Coronary artery (tissue), 2 donors: ENCODE results near the gene AAR2.

Source experiments
- DNase-seq: peaks from one replicate; pipeline ENCODE4 v3.0.0-alpha.2; 2017; ENCODE audit warnings: low spot score
- H3K27ac ChIP-seq, 2 donors: fragments of 200-600 bp; sonication (generic); one replicate each; pipeline ENCODE4 v1.5.1; 2016 to 2019
- H3K4me3 ChIP-seq: fragments of 200-600 bp; sonication (generic); 2 replicates; pipeline ENCODE4 v1.5.1; 2016; ENCODE audit warnings: mild to moderate bottlenecking, moderate library complexity
- TF ChIP-seq, protein P1 (sequence below): fragments of 200-600 bp; sonication (generic); IDR thresholded peaks from one replicate; pipeline ENCODE4 v1.5.1; 2019; ENCODE audit warnings: antibody characterized with exemption

The AAR2 gene

DNA sequence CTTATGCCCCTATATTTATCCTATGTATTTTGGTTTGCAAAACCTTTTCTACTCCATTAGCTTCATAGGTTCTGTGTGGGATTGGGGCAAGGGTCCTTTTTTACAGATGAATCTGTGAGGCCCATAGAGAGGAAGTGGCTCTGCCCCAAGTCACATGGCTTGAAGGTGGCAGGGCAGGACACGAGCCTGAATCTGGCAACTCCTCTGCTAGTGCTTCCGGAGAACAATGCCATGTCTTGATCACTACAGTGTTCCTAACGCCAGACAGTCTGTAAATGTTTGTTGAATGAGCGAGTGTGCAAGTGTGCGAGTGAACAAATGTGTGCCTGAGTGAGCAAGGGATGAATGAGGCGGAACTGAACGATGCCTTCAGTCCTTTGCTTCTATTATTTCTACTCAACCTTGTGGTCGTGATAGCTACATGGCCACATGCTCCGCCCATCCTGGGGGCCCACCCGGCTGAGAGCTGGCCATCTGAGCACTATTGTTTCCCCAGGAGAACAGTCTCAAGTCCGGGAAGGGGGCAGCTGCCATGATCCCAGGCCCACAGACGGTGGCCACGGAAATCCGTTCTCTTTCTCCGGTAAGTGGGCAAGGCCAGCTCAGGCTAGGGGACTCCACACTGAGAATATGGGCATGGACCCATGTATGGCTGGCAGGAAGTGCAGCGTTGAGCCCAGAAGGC is 17.8 kb upstream of the AAR2 start:
- TF ChIP-seq, protein P1, sequence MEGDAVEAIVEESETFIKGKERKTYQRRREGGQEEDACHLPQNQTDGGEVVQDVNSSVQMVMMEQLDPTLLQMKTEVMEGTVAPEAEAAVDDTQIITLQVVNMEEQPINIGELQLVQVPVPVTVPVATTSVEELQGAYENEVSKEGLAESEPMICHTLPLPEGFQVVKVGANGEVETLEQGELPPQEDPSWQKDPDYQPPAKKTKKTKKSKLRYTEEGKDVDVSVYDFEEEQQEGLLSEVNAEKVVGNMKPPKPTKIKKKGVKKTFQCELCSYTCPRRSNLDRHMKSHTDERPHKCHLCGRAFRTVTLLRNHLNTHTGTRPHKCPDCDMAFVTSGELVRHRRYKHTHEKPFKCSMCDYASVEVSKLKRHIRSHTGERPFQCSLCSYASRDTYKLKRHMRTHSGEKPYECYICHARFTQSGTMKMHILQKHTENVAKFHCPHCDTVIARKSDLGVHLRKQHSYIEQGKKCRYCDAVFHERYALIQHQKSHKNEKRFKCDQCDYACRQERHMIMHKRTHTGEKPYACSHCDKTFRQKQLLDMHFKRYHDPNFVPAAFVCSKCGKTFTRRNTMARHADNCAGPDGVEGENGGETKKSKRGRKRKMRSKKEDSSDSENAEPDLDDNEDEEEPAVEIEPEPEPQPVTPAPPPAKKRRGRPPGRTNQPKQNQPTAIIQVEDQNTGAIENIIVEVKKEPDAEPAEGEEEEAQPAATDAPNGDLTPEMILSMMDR = no peak
- DNase-seq = no peak
- H3K27ac ChIP-seq = no peak overlapping the region
- no peak overlapping the region for H3K4me3 ChIP-seq

DNA sequence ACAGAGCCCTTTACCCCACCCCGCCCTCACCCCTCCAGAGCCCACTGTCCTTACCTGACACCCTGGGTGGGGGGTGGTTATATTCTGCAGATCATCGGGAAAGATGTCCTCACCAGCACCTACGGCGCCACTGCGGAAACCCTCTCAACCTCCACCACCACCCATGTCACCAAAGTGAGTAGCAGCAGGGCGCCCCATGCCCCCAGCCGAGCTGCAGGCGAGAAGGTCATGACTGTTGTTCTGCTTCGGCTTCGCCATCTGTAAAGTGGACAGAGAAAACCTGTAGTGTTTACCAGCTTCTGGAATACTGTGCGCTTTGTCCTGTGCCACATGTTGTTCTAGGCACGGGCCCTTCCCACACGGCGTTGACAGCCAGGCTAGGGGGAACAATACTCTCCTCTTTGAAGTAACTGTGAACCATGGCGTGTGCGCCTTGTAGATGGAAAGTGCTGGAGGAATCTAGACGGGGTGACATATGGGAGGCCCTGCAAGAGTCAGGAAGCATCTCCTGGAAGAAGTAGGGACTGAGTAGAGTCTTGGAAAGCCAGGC is 16.5 kb upstream of the AAR2 start:
- DNase-seq = no peak
- TF ChIP-seq, protein P1 = no peak
- H3K27ac ChIP-seq = no peak overlapping the region

DNA sequence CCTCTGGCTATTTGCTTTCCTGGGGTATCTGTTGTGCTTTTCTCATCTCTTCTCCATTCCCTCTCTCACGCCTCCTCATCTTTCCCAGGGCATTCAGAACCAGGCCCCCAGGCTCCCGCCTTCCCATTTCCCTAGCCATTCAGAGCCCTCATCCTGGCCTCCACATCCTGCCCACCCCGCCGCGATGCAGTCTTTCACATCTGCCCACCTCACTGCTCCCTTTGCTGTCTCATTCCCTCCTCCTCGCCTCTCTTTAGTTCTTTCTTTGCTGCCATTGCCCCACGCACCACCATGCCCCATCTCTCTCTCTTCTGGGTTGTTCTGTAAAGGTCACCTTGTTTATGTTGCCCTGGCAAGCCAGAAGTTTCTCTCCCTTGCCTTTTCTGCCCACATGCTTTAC is 10.6 kb upstream of the AAR2 start:
- TF ChIP-seq, protein P1 = no peak
- no peak overlapping the region for H3K27ac ChIP-seq
- DNase-seq = no peak
- H3K4me3 ChIP-seq = no peak overlapping the region

More for the DNA sequence above, 16.5 kb upstream of the AAR2 start:
- H3K4me3 ChIP-seq = no peak overlapping the region

DNA sequence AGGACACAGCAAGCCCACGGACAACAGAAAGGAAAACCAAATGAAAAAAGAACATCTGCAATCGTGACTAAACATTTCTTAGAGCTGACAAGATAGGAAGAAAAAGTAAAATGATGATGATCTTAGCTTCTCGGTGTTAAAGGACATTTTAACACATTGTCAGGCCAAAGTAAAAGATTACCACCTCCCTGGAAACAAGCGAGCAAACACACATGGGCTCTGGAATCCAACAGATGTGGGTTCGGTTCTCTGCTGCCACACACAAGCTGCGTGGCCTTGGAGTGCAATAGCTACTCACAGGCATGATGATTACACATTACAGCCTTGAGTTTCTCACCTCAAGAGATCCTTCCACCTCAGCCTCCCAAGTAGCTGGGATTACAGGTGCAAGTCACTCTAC is 7.5 kb upstream of the AAR2 start:
- no peak for DNase-seq
- Histone ChIP-seq H3K4me3 (no peak overlapping the region), H3K27ac (no peak overlapping the region)
- TF ChIP-seq, protein P1 = no peak

DNA sequence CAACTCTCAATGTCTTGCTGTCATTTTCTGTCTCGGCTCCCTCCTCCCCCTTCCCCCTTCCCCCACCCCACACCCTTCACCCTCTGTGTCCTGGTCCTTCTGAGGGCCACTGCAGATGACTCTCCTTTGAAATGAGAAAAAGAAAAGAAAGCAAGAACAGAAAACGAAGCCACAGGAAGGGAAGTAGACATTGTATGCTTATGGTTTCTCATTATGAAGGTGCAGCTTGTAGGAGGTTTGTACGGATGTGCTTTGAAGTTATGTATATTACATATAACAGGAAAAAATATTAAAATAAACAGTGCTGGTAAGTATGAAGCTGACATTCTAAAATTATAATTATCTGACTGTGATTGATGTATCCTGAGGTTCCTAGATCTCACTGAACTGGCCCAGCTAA is 6.3 kb upstream of the AAR2 start:
- no peak overlapping the region for H3K4me3 ChIP-seq
- DNase-seq = no peak
- TF ChIP-seq, protein P1 = no peak
- H3K27ac ChIP-seq = no peak overlapping the region

DNA sequence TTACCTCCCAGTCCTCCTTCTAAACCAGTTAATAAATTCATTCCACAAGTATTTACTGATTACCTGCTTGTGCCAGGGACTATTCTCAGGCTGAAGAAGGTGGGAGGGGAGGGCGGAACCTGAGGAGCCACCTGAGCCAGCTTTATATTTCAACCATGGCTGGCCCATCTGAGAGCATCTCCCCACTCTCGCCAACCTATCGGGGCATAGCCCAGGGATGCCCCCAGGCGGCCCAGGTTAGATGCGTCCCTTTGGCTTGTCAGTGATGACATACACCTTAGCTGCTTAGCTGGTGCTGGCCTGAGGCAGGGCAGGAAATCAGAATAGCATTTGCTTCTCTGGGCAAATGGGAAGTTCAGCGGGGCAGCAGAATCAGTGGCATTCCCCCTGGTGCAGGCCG is 4.9 kb upstream of the AAR2 start:
- TF ChIP-seq, protein P1 = no peak
- Histone ChIP-seq H3K4me3 (no peak overlapping the region), H3K27ac (no peak overlapping the region)
- DNase-seq = no peak

DNA sequence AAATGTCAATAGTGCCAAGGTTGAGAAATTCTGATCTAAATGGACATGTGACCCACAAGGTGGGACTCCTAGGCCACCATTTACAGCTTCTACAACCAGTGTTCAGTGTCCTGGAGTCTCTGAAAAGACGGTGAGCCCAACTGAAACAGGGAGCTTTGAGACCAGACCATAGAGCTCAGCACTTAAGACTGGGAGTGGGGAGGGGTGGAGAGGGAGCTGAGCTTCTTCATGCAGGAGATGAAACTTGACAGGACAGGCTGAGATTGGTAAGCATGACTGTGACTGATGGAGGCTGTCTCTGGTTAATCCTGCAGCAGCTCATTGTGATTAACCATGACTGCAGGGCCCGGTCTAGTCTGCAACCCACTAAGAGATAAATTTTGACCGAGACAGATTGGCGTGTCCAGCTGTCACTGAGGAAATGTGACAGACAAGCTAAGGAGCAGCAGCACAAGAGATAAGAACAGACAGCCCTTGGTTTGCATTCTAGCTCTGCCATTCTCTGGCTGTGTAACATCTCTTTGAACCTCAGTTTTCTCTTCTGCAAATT is 1.4 kb upstream of the AAR2 start:
- no peak overlapping the region for H3K4me3 ChIP-seq
- no peak for DNase-seq
- TF ChIP-seq, protein P1 = no peak
- no peak overlapping the region for H3K27ac ChIP-seq
